ENCODE results near the gene CYP3A7. TPM values are rescaled to one million over a fixed set of nuclear protein-coding genes. Genes with fewer than 3 reads are reported as not detected.
"Not testable (repeated sequence)": the region's sequence is repeated elsewhere in the genome, so short reads cannot be mapped to it uniquely, and the experiment has no call there.

The CYP3A7 gene
- total RNA-seq, 1 experiment from 2014 or later: not detected

DNA sequence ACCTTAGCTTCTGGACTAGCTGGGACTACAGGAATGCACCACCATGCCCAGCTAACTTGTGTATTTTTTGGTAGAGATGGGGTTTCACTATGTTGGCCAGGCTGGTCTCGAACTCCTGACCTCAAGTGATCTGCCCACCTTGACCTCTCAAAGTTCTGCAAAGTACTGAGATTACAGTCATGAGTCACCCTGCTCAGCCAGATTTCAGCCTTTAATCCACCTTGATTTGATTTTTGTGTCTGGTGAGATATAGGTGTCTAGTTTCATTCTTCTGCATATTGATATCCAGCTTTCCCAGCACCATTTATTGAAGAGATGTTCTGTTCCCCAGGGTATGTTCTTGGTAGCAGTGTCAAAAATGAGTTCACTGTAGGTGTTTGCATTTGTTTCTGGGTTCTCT lies 20.1 kb upstream of the CYP3A7 start:
- DNase-seq (ENCODE audit: low spot score) (no peak), ATAC-seq (no peak)
- Mint-ChIP-seq H3K27me3 (ENCODE audit: low read depth) (no peaks in the 10 kb centered on the region), H3K27ac (no peak overlapping the region), H3K4me3 (no peak overlapping the region), H3K36me3 (no peaks in the 10 kb centered on the region), H3K4me1 (peaks cover 13% of the 10 kb centered on the region), H3K9me3 (no peaks in the 10 kb centered on the region)
- CTCF ChIA-PET: no interaction called here
- no peak for TF ChIP-seq TEAD1 (CRISPR knock-in tag; IDR thresholded peaks at IDR 0.05)
- POLR2A ChIA-PET: no interaction called here

GRCh38 chr7:99752356-99752755 lies 17.4 kb upstream of the CYP3A7 start:
- peaks cover 13% of the 10 kb centered on the region for H3K4me1 Mint-ChIP-seq
- no peak for ATAC-seq
- H3K9me3 Mint-ChIP-seq: no peaks in the 10 kb centered on the region
- no peaks in the 10 kb centered on the region for H3K36me3 Mint-ChIP-seq
- H3K4me3 Mint-ChIP-seq: no peak overlapping the region
- DNase-seq (ENCODE audit: low spot score): no peak
- TF ChIP-seq ELF4 (CRISPR knock-in tag; IDR thresholded peaks at IDR 0.05; ENCODE audit: low read depth) (no peak), NFATC4 (CRISPR knock-in tag; IDR thresholded peaks at IDR 0.05) (no peak), NFE2L1 (CRISPR knock-in tag; IDR thresholded peaks at IDR 0.05) (no peak), SP1 (CRISPR knock-in tag; conservative IDR thresholded peaks at IDR 0.05) (no peak), TP53 (CRISPR knock-in tag; IDR thresholded peaks at IDR 0.05) (no peak), ZNF416 (CRISPR knock-in tag; IDR thresholded peaks at IDR 0.05) (no peak), ZNF532 (CRISPR knock-in tag; IDR thresholded peaks at IDR 0.05; ENCODE audit: borderline replicate concordance) (no peak), ZSCAN18 (CRISPR knock-in tag; IDR thresholded peaks at IDR 0.05) (no peak), RORB (CRISPR knock-in tag; IDR thresholded peaks at IDR 0.05) (no peak), MYBL2 (CRISPR knock-in tag; IDR thresholded peaks at IDR 0.05) (no peak), E2F4 (CRISPR knock-in tag; IDR thresholded peaks at IDR 0.05; ENCODE audit: borderline replicate concordance, low read depth) (no peak), ZNF423 (CRISPR knock-in tag; IDR thresholded peaks at IDR 0.05) (no peak)
- TF ChIP-seq, protein P1, sequence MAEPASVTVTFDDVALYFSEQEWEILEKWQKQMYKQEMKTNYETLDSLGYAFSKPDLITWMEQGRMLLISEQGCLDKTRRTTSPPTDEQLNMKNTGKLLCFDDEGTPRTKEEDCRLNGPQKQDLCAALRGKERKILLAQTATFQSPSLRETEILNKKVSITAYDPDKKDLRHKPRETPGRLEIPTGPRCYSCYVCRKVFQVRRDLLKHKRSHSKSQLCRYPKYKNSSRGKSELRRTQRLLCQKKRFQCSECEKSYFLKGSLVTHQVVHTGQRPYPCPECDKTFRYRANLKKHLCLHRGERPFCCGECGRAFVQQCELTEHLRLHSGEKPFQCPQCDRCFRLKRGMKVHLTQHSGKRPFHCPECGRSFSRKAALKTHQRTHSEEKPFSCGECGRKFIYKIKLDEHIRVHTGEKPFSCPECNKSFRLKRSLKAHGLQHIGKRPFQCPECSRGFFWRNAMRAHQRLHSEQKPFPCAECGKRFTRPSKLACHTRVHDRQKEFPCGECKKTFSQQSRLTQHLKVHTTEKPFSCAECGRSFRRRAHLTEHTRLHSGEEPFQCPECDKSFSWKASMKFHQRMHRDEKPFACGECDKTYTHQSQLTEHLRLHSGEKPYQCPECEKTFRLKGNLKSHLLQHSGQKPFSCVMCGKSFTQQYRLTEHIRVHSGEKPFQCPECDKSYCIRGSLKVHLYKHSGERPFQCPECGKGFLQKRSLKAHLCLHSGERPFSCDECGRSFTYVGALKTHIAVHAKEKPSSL (CRISPR knock-in tag; conservative IDR thresholded peaks at IDR 0.05): no peak
- CTCF ChIA-PET: no interaction called here
- H3K27ac Mint-ChIP-seq: no peak overlapping the region
- POLR2A ChIA-PET: no interaction called here
- no peaks in the 10 kb centered on the region for H3K27me3 Mint-ChIP-seq (ENCODE audit: low read depth)

GRCh38 chr7:99751322-99752052 lies 16.5 kb upstream of the CYP3A7 start:
- H3K36me3 Mint-ChIP-seq; DNase-seq (ENCODE audit: low spot score); H3K27ac Mint-ChIP-seq; CTCF ChIA-PET; H3K4me3 Mint-ChIP-seq; H3K9me3 Mint-ChIP-seq; POLR2A ChIA-PET; H3K27me3 Mint-ChIP-seq (ENCODE audit: low read depth): not testable (repeated sequence)
- peak; percentile 44; the same call in 1 of the 2 replicates for ATAC-seq
- peaks cover 13% of the 10 kb centered on the region for H3K4me1 Mint-ChIP-seq

All from WTC11 (cell line).